ENCODE results near the gene KRI1.
"Not testable (repeated sequence)": the region's sequence is repeated elsewhere in the genome, so short reads cannot be mapped to it uniquely, and the experiment has no call there.

KRI1 gene

GRCh38 chr19:10550336-10550735 lies 15.5 kb downstream of the KRI1 start:
- no peak for DNase-seq (ENCODE audit: low read depth in 2 of 2)

- no peak for DNase-seq (ENCODE audit: low read depth in 2 of 2)
Observed at GRCh38 chr19:10549733-10550132, 16.1 kb downstream of the KRI1 start.

DNA sequence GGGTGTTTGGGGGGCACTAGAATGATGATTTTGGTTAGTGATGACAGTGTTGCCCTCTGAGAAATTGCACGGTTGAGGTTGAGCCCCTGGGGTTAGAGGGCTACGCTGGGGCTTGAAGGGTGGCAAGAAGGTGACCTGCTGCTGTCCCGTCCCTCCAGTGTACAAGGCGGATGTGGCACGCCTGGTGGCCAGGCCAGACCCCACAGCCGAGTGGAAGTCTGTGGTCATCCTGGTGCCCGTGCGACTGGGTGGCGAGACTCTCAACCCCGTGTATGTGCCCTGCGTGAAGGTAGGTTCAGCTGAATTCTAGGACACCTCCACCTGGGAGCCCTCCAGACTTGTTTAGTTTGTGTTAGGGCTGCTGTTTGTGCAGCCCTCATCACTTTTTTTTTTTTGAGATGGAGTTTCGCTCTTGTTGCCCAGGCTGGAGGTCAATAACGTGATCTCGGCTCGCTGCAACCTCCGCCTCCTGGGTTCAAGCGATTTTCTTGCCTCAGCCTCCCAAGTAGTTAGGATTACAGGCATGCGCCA lies 17.0 kb downstream of the KRI1 start:
- DNase-seq (ENCODE audit: low read depth in 2 of 2): no peak

DNA sequence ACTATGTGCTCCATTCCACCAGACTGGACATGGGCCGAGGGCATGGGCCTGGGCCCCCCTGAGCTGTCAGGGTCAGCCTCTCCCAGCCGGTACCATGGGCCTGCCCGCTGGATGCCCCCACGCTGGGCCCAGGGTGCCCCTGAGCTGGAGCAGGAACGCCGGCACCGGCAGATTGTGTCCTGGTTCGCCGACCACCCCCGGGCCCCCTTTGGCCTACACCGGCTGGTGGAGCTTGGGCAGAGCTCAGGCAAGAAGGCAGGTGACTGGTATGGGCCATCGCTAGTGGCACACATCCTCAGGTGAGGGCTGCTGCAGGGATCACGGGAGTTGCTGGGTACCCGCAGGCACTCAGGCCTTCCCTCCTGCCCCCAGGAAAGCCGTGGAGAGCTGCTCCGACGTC lies 19.0 kb downstream of the KRI1 start:
- no peak for DNase-seq (ENCODE audit: low read depth in 2 of 2)

DNA sequence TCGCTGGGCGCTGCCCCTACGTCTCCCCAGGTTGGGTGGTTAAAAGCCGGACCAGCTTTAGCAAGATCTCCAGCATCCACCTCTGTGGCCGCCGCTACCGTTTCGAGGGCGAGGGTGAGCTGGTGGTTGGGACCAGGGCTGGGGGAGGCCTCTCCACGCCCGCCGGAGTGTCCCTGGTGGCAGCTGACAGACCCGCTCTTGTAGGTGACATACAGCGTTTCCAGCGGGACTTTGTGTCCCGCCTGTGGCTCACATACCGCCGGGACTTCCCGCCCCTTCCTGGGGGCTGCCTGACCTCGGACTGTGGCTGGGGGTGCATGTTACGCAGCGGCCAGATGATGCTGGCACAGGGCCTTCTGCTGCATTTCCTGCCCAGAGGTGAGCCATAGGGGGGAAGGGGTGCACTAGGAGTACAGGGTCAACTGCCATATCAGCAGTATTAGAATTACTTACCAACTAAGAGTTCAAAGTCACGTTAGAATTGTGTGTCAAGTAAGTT lies 21.0 kb downstream of the KRI1 start:
- DNase-seq (ENCODE audit: low read depth in 2 of 2): no peak

DNA sequence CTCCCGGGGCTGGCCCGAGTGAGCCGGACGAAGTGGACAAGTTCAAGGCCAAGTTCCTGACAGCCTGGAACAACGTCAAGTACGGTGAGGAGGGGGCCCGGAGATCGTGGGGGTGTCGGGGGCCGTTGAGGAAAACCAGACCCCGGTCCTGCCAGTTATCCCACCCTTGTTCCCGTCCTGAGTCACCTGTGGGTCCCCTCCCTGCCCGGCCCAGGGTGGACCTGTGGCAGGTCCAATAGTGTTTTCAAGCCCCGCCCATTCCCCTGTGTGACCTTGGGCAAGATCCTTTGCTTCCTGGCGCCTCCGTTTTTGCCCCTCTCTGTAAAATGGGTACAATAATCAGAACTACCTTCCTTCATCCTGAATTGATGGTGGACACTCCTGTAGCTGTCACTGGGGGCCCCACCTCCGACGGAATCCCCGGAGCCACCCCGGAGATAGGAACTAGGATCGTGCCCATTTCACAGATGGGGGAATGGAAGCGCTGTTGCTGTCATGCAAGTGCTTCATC lies 21.5 kb downstream of the KRI1 start:
- DNase-seq (ENCODE audit: low read depth in 2 of 2): no peak

GRCh38 chr19:10543420-10544241 lies 22.2 kb downstream of the KRI1 start, which contains the start of gene ATG4D:
Gene ATG4D (plus strand): TSS chr19:10543904. CDS start chr19:10544091, 187 bp downstream.
- DNase-seq (ENCODE audit: low read depth in 2 of 2): peak; percentile 56 to 57

DNA sequence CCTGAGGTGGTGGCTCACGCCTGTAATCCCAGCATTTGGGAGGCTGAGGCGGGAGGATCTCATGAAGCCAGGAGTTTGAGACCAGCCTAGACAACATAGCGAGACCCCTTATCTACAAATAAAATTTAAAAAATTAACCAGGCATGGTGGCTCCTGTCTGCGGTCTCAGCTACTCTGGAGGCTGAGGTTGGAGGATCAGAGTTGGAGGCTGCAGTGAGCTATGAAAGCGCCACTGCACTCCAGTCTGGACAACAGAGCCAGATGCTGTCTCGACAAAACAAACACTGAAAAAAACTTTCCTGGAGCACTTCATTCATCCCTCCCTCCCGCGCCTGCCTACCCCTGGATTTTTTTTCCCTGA lies 22.8 kb downstream of the KRI1 start:
- no peak for DNase-seq (ENCODE audit: low read depth in 2 of 2)

DNA sequence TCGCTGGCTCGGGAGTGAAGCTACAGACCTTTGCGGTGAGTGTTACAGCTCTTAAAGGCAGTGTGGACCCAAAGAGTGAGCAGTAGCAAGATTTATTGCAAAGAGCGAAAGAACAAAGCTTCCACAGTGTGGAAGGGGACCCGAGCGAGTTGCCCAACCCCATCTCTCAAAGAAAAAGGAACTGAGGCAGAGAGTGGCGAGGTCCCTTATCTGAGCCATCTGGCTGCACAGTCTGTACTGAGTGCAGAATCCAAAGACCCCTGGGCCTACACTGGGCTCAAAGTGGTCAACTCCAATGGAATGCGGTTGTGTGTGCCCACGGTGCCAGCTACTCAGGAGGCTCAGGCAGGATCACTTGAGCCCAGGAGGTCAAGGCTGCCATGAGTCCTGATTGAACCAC lies 26.8 kb downstream of the KRI1 start:
- not testable (repeated sequence) for DNase-seq (ENCODE audit: low read depth in 2 of 2)

GRCh38 chr19:10538204-10538983 lies 27.4 kb downstream of the KRI1 start:
- DNase-seq (ENCODE audit: low read depth in 2 of 2): no peak

- DNase-seq (ENCODE audit: low read depth in 2 of 2): no peak
Observed at GRCh38 chr19:10537668-10538067, 28.1 kb downstream of the KRI1 start.

- DNase-seq (ENCODE audit: low read depth in 2 of 2): no peak
Observed at GRCh38 chr19:10535613-10536012, 30.2 kb downstream of the KRI1 start.

GRCh38 chr19:10533646-10534386 lies 32.0 kb downstream of the KRI1 start:
- DNase-seq (ENCODE audit: low read depth in 2 of 2): no peak

DNA sequence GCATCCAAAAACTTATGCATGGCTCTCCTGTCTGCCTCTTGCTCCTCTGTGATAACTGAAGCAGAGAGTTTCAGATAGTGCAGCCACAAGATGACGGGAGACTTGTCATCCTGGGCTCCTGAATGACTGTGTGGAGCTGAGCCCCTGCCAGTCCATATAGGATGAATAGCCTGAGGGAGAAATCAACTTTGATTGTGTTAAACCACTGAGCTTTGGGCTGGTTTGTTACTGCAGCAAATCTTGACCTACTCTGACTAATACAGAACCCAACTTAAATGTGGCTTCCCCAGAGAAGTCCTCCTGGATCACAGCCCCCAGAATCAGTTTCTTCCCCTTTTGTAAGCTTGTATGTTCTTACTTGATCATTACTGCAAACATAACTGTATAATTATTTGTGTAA lies 33.4 kb downstream of the KRI1 start:
- DNase-seq (ENCODE audit: low read depth in 2 of 2): no peak

DNA sequence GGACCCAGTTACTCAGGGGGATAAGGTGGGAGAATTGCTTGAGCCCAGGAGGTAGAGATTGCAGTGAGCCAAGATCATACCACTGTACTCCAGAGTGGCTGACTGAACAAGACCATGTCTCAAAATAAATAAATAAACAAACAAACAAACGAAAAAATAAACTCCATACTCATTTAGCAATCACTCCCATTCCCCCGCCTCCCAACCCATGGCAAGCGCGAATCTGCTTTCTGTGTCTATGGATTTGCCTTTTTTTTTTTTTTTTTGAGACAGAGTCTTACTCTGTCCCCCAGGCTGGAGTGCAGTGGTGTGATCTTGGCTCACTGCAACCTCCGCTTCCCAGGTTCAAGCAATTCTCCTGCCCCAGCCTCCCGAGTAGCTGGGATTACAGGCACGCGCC lies 38.9 kb downstream of the KRI1 start:
- not testable (repeated sequence) for DNase-seq (ENCODE audit: low read depth in 2 of 2)

DNA sequence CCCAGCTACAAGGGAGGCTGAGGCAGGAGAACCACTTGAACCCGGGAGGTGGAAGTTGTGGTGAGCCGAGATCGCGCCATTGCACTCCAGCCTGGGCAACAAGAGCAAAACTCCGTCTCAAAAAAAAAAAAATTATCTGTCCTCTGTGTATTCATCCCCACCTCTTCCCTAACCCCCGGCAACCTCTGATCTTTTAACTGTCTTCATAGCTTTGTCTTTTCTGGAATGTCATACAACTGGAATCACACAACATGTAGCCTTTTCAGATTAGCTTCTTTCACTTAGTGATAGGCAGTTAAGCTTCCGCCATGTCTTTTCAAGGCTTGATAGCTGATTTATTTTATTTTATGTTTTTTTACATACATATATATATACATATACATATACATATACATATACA lies 40.2 kb downstream of the KRI1 start:
- DNase-seq (ENCODE audit: low read depth in 2 of 2): no peak

GRCh38 chr19:10523135-10523636 lies 42.6 kb downstream of the KRI1 start:
- DNase-seq (ENCODE audit: low read depth in 2 of 2): no peak

DNA sequence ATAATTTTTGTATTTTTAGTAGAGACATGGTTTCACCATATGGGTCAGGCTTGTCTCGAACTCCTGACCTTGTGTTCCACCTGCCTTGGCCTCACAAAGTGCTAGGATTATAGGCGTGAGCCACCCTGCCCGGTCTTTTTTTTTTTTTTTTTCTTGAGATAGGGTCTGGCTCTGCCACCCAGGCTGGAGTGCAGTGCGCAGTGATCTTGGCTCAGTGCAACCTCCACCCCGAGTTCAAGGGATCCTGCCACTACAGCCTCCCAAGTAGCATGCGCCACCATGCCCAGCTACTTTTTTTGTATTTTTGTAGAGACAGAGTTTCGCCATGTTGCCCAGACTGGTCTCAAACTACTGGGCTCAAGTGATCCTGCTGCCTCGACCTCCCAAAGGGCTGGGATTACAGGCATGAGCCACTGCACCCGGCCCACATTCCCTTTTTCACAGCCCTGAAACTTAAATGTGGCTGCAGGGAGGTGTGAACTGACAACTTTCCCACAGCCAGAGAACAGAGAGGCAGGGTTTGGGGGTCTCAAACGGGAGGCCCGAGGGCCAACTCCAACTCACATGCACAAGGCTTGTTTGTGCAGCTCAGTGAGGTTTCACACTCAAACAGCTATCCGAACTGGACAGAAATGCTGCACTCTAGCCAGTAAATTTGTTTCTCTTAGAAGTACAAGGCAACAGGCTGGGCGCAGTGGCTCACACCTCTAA lies 44.2 kb downstream of the KRI1 start:
- no peak for DNase-seq (ENCODE audit: low read depth in 2 of 2)

GRCh38 chr19:10520652-10521318 lies 45.0 kb downstream of the KRI1 start:
- DNase-seq (ENCODE audit: low read depth in 2 of 2): no peak

- no peak for DNase-seq (ENCODE audit: low read depth in 2 of 2)
Observed at GRCh38 chr19:10519421-10519820, 46.4 kb downstream of the KRI1 start.
